ENCODE data around the gene CADM2.

The CADM2 gene

GRCh38 chr3:85508659-85509058 is 549.9 kb downstream of the CADM2 start:
- DNase-seq: no peak
- H3K4me3 ChIP-seq (ENCODE audit: insufficient read depth in 1 of 2, low read depth in 1 of 2, low read length in 2 of 2): no peak overlapping the region

DNA sequence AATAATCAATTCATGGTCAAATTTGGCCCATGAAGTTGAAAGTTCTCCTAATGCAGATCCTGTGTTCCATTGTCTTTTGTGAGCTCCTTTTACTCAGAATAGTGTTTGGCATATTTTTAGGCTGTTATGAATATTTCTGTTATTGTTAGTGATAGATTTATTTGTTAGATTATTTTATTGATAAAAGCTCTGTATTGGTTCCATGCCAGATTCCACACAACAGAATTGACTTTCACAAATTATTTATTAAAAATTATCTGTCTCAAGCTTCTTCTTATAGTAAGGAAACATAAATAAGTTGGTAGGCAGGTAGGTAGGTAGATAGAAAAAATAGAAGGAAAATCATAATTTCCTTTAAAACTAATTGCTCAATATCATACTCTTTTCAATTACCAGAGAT is 557.4 kb downstream of the CADM2 start:
- no peak overlapping the region for H2AK5ac ChIP-seq (ENCODE audit: low read length, severe bottlenecking)

More at GRCh38 chr3:85508659-85509058, 549.9 kb downstream of the CADM2 start:
- Histone ChIP-seq H2AK5ac (ENCODE audit: low read length, severe bottlenecking) (no peak overlapping the region), H2AFZ (ENCODE audit: low read depth, low read length) (no peak overlapping the region), H3K36me3 (ENCODE audit: control insufficient read depth in 1 of 2, insufficient read depth in 2 of 2, low read depth in 1 of 2, low read length in 2 of 2) (no peaks in the 10 kb centered on the region), H2BK15ac (ENCODE audit: low read depth, poor library complexity, severe bottlenecking) (no peak overlapping the region), H3K27ac (ENCODE audit: low read length, poor library complexity, severe bottlenecking) (no peak overlapping the region), H2BK120ac (ENCODE audit: low read depth, low read length) (no peak overlapping the region), H3K4me1 (ENCODE audit: control insufficient read depth, insufficient read depth, low read depth, low read length) (no peaks in the 10 kb centered on the region), H3K23ac (ENCODE audit: low read length in 2 of 2) (no peak overlapping the region), H4K8ac (ENCODE audit: low read length) (no peak overlapping the region), H3K18ac (ENCODE audit: low read depth in 1 of 2, low read length in 2 of 2) (no peak overlapping the region), H3K14ac (ENCODE audit: low read length in 2 of 2) (no peak overlapping the region), H4K91ac (ENCODE audit: low read length) (no peak overlapping the region), H2BK12ac (ENCODE audit: low read length in 2 of 2) (no peak overlapping the region), H3K79me1 (replicated peaks; ENCODE audit: low read length, poor library complexity, severe bottlenecking) (no peaks in the 10 kb centered on the region), H3K9me3 (ENCODE audit: control insufficient read depth, low read length) (no peaks in the 10 kb centered on the region), H3K27me3 (ENCODE audit: control insufficient read depth in 1 of 2, insufficient read depth in 1 of 2, low read length in 2 of 2) (no peaks in the 10 kb centered on the region), H2BK5ac (ENCODE audit: low read depth, low read length, poor library complexity, severe bottlenecking) (no peak overlapping the region), H3K4me2 (ENCODE audit: low read length, poor library complexity, severe bottlenecking) (no peak overlapping the region), H3K9ac (ENCODE audit: low read length) (no peak overlapping the region), H3K4ac (ENCODE audit: low read depth in 1 of 2, low read length in 2 of 2) (no peak overlapping the region)
- WGBS: 37% methylated on average over 1 of the region's 2 CpGs

DNA sequence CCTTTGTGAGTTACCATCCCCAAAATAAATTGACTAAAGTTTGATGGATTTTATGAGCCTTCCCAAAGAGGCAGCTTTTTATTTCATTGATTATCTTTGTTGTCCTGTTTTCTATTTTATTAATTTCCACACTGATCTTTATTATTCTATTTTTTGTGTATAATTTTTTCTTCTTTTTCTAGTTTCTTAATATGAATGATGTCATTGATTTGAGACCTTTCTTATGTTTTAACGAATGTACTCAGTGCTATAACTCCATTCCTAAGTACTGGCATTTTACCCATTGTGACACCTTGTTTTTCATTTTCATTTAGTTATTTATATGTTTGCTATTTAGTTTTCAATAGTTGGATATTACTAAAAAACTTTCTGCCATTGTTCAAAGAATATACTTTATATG is 565.3 kb downstream of the CADM2 start:
- Histone ChIP-seq H2BK15ac (ENCODE audit: low read depth, poor library complexity, severe bottlenecking) (no peak overlapping the region), H3K9ac (ENCODE audit: low read length) (no peak overlapping the region), H3K79me1 (replicated peaks; ENCODE audit: low read length, poor library complexity, severe bottlenecking) (no peaks in the 10 kb centered on the region), H2AFZ (ENCODE audit: low read depth, low read length) (no peak overlapping the region), H3K4ac (ENCODE audit: low read depth in 1 of 2, low read length in 2 of 2) (no peak overlapping the region), H3K27ac (ENCODE audit: low read length, poor library complexity, severe bottlenecking) (no peak overlapping the region), H3K36me3 (ENCODE audit: control insufficient read depth in 1 of 2, insufficient read depth in 2 of 2, low read depth in 1 of 2, low read length in 2 of 2) (no peaks in the 10 kb centered on the region), H4K91ac (ENCODE audit: low read length) (no peak overlapping the region), H3K4me3 (ENCODE audit: insufficient read depth in 1 of 2, low read depth in 1 of 2, low read length in 2 of 2) (no peak overlapping the region), H4K8ac (ENCODE audit: low read length) (no peak overlapping the region), H2BK12ac (ENCODE audit: low read length in 2 of 2) (no peak overlapping the region), H3K14ac (ENCODE audit: low read length in 2 of 2) (no peak overlapping the region), H3K23ac (ENCODE audit: low read length in 2 of 2) (no peak overlapping the region), H3K18ac (ENCODE audit: low read depth in 1 of 2, low read length in 2 of 2) (no peak overlapping the region), H2BK5ac (ENCODE audit: low read depth, low read length, poor library complexity, severe bottlenecking) (no peak overlapping the region), H2AK5ac (ENCODE audit: low read length, severe bottlenecking) (no peak overlapping the region), H3K27me3 (ENCODE audit: control insufficient read depth in 1 of 2, insufficient read depth in 1 of 2, low read length in 2 of 2) (no peaks in the 10 kb centered on the region), H3K4me1 (ENCODE audit: control insufficient read depth, insufficient read depth, low read depth, low read length) (no peaks in the 10 kb centered on the region), H3K9me3 (ENCODE audit: control insufficient read depth, low read length) (no peaks in the 10 kb centered on the region), H3K4me2 (ENCODE audit: low read length, poor library complexity, severe bottlenecking) (no peak overlapping the region), H2BK120ac (ENCODE audit: low read depth, low read length) (no peak overlapping the region)
- no peak for DNase-seq
- no CpG with 5 or more reads among the region's 1 CpG for WGBS

More for the DNA sequence above, 557.4 kb downstream of the CADM2 start:
- H4K8ac ChIP-seq (ENCODE audit: low read length): no peak overlapping the region
- no peaks in the 10 kb centered on the region for H3K27me3 ChIP-seq (ENCODE audit: control insufficient read depth in 1 of 2, insufficient read depth in 1 of 2, low read length in 2 of 2)
- no peak overlapping the region for H3K23ac ChIP-seq (ENCODE audit: low read length in 2 of 2)
- H3K27ac ChIP-seq (ENCODE audit: low read length, poor library complexity, severe bottlenecking): no peak overlapping the region
- no peaks in the 10 kb centered on the region for H3K4me1 ChIP-seq (ENCODE audit: control insufficient read depth, insufficient read depth, low read depth, low read length)
- DNase-seq: no peak
- no peak overlapping the region for H2AFZ ChIP-seq (ENCODE audit: low read depth, low read length)
- no peak overlapping the region for H3K18ac ChIP-seq (ENCODE audit: low read depth in 1 of 2, low read length in 2 of 2)
- H3K36me3 ChIP-seq (ENCODE audit: control insufficient read depth in 1 of 2, insufficient read depth in 2 of 2, low read depth in 1 of 2, low read length in 2 of 2): no peaks in the 10 kb centered on the region
- H3K4me3 ChIP-seq (ENCODE audit: insufficient read depth in 1 of 2, low read depth in 1 of 2, low read length in 2 of 2): no peak overlapping the region
- no peak overlapping the region for H3K9ac ChIP-seq (ENCODE audit: low read length)
- H3K4ac ChIP-seq (ENCODE audit: low read depth in 1 of 2, low read length in 2 of 2): no peak overlapping the region
- no peaks in the 10 kb centered on the region for H3K79me1 ChIP-seq (replicated peaks; ENCODE audit: low read length, poor library complexity, severe bottlenecking)
- H2BK5ac ChIP-seq (ENCODE audit: low read depth, low read length, poor library complexity, severe bottlenecking): no peak overlapping the region
- H2BK120ac ChIP-seq (ENCODE audit: low read depth, low read length): no peak overlapping the region
- no peaks in the 10 kb centered on the region for H3K9me3 ChIP-seq (ENCODE audit: control insufficient read depth, low read length)
- H2BK12ac ChIP-seq (ENCODE audit: low read length in 2 of 2): no peak overlapping the region
- H4K91ac ChIP-seq (ENCODE audit: low read length): no peak overlapping the region
- no peak overlapping the region for H2BK15ac ChIP-seq (ENCODE audit: low read depth, poor library complexity, severe bottlenecking)
- H3K4me2 ChIP-seq (ENCODE audit: low read length, poor library complexity, severe bottlenecking): no peak overlapping the region
- no peak overlapping the region for H3K14ac ChIP-seq (ENCODE audit: low read length in 2 of 2)

GRCh38 chr3:85525264-85525663 is 566.5 kb downstream of the CADM2 start:
- no peak overlapping the region for H3K4me2 ChIP-seq (ENCODE audit: low read length, poor library complexity, severe bottlenecking)
- H3K14ac ChIP-seq (ENCODE audit: low read length in 2 of 2): no peak overlapping the region
- H3K9me3 ChIP-seq (ENCODE audit: control insufficient read depth, low read length): no peaks in the 10 kb centered on the region
- H3K27ac ChIP-seq (ENCODE audit: low read length, poor library complexity, severe bottlenecking): no peak overlapping the region
- H3K4me1 ChIP-seq (ENCODE audit: control insufficient read depth, insufficient read depth, low read depth, low read length): no peaks in the 10 kb centered on the region
- H3K9ac ChIP-seq (ENCODE audit: low read length): no peak overlapping the region
- no peak overlapping the region for H3K4ac ChIP-seq (ENCODE audit: low read depth in 1 of 2, low read length in 2 of 2)
- no peak overlapping the region for H3K4me3 ChIP-seq (ENCODE audit: insufficient read depth in 1 of 2, low read depth in 1 of 2, low read length in 2 of 2)
- H2BK12ac ChIP-seq (ENCODE audit: low read length in 2 of 2): no peak overlapping the region
- H4K8ac ChIP-seq (ENCODE audit: low read length): no peak overlapping the region
- no peak overlapping the region for H2BK120ac ChIP-seq (ENCODE audit: low read depth, low read length)
- DNase-seq: no peak
- no peak overlapping the region for H4K91ac ChIP-seq (ENCODE audit: low read length)
- no peak overlapping the region for H3K23ac ChIP-seq (ENCODE audit: low read length in 2 of 2)
- 56% methylated on average over 1 of the region's 1 CpG for WGBS
- H2BK15ac ChIP-seq (ENCODE audit: low read depth, poor library complexity, severe bottlenecking): no peak overlapping the region
- no peaks in the 10 kb centered on the region for H3K36me3 ChIP-seq (ENCODE audit: control insufficient read depth in 1 of 2, insufficient read depth in 2 of 2, low read depth in 1 of 2, low read length in 2 of 2)
- H3K79me1 ChIP-seq (replicated peaks; ENCODE audit: low read length, poor library complexity, severe bottlenecking): no peaks in the 10 kb centered on the region
- no peak overlapping the region for H3K18ac ChIP-seq (ENCODE audit: low read depth in 1 of 2, low read length in 2 of 2)
- no peak overlapping the region for H2AK5ac ChIP-seq (ENCODE audit: low read length, severe bottlenecking)
- no peaks in the 10 kb centered on the region for H3K27me3 ChIP-seq (ENCODE audit: control insufficient read depth in 1 of 2, insufficient read depth in 1 of 2, low read length in 2 of 2)
- no peak overlapping the region for H2BK5ac ChIP-seq (ENCODE audit: low read depth, low read length, poor library complexity, severe bottlenecking)
- no peak overlapping the region for H2AFZ ChIP-seq (ENCODE audit: low read depth, low read length)

Measured in mesenchymal stem cell (in vitro differentiated cells and primary cell).